IMR-90 (cell line): ENCODE results near the gene VPS39. TPM values are rescaled to one million over a fixed set of nuclear protein-coding genes. Genes with fewer than 3 reads are reported as not detected.

Experiments
- ATAC-seq: fragments of 200-7000 bp; cut with Tn5 transposase; 2 replicates; pipeline ENCODE4 v1.9.1; 2020; ENCODE audit warnings: low read depth, mild to moderate bottlenecking, moderate library complexity
- BruUV-seq: library from RNA; stranded (reverse); fragments of 400-500 nt; replicated peaks from 2 replicates; lab custom pipeline; 2021; lab: Mats Ljungman, UMichigan
- CTCF ChIA-PET: fragments of 300-600 bp; formaldehyde crosslinking; extraction: SDS; loops from one replicate; lab custom pipeline; 2021; ENCODE audit warnings: antibody characterized with exemption; lab: Yijun Ruan, JAX
- POLR2A ChIA-PET: fragments of 300-600 bp; sonication (Branson Sonifier 250); formaldehyde crosslinking; loops from one replicate; lab custom pipeline; 2022; ENCODE audit warnings: antibody characterized with exemption; ENCODE audit not compliant: unreplicated experiment; lab: Charles Lee
- DNase-seq: peaks from one replicate; pipeline ENCODE4 v3.0.0; 2013
- H2AFZ ChIP-seq: replicated peaks from 2 replicates; pipeline ENCODE3; 2013; ENCODE audit warnings: low read length, mild to moderate bottlenecking; ENCODE audit not compliant: poor library complexity
- H2AK5ac ChIP-seq: 2 replicates; pipeline ENCODE4 v1.6.1; 2013; ENCODE audit warnings: low read depth, low read length, inconsistent platforms
- H2AK9ac ChIP-seq: replicated peaks from 2 replicates; pipeline ENCODE3; 2013; ENCODE audit warnings: mild to moderate bottlenecking, low read depth, low read length, moderate library complexity; ENCODE audit not compliant: poor library complexity
- H2BK120ac ChIP-seq: 2 replicates; pipeline ENCODE4 v1.6.1; 2013; ENCODE audit warnings: low read depth, low read length, inconsistent platforms
- H2BK15ac ChIP-seq: 3 replicates; pipeline ENCODE4 v1.6.1; 2013; ENCODE audit warnings: low read depth, low read length, inconsistent platforms
- H2BK20ac ChIP-seq: 2 replicates; pipeline ENCODE4 v1.6.1; 2013; ENCODE audit warnings: low read depth, mild to moderate bottlenecking, inconsistent platforms, low read length, moderate library complexity
- H2BK5ac ChIP-seq: 2 replicates; pipeline ENCODE4 v1.6.1; 2013; ENCODE audit warnings: mild to moderate bottlenecking, low read depth, low read length, inconsistent platforms; ENCODE audit not compliant: poor library complexity, severe bottlenecking
- H3K14ac ChIP-seq: replicated peaks from 2 replicates; pipeline ENCODE4 v1.6.1; 2013; ENCODE audit warnings: low read depth, low read length, inconsistent platforms
- H3K18ac ChIP-seq: 2 replicates; pipeline ENCODE4 v1.6.1; 2013; ENCODE audit warnings: low read depth, low read length, control low read depth
- H3K23ac ChIP-seq: 2 replicates; pipeline ENCODE4 v1.6.1; 2013; ENCODE audit warnings: low read depth, low read length, inconsistent platforms
- H3K27ac ChIP-seq: 2 replicates; pipeline ENCODE4 v1.5.1; 2013; ENCODE audit warnings: mild to moderate bottlenecking, control low read depth, low read length; ENCODE audit not compliant: insufficient read depth
- H3K27me3 ChIP-seq: 2 replicates; pipeline ENCODE4 v1.6.1; 2013; ENCODE audit warnings: low read length; ENCODE audit not compliant: control insufficient read depth, insufficient read depth
- H3K36me3 ChIP-seq: 2 replicates; pipeline ENCODE4 v1.6.1; 2013; ENCODE audit warnings: low read length, mixed read lengths; ENCODE audit not compliant: control insufficient read depth, insufficient read depth
- H3K4ac ChIP-seq: 2 replicates; pipeline ENCODE4 v1.6.1; 2013; ENCODE audit warnings: low read depth, low read length, inconsistent platforms
- H3K4me1 ChIP-seq: 2 replicates; pipeline ENCODE4 v1.6.1; 2013; ENCODE audit warnings: low read length, mixed read lengths; ENCODE audit not compliant: control insufficient read depth, insufficient read depth
- H3K4me2 ChIP-seq: 2 replicates; pipeline ENCODE4 v1.6.1; 2013; ENCODE audit warnings: low read depth, mild to moderate bottlenecking, control low read depth, low read length, moderate library complexity
- H3K4me3 ChIP-seq: 2 replicates; pipeline ENCODE4 v1.5.1; 2013; ENCODE audit warnings: low read depth, mild to moderate bottlenecking, control low read depth, low read length, moderate library complexity; ENCODE audit not compliant: insufficient read depth
- H3K56ac ChIP-seq: 2 replicates; pipeline ENCODE4 v1.6.1; 2013; ENCODE audit warnings: low read length, inconsistent platforms; ENCODE audit not compliant: insufficient read depth; ENCODE audit errors: extremely low read depth
- H3K79me1 ChIP-seq, 2 experiments: 2 replicates each; pipeline ENCODE4 v1.6.1; 2013; ENCODE audit warnings: low read length in 2 of 2, inconsistent platforms in 1 of 2, low read depth in 1 of 2
- H3K9ac ChIP-seq: 2 replicates; pipeline ENCODE4 v1.6.1; 2013; ENCODE audit warnings: low read depth, low read length, control low read depth
- H3K9me1 ChIP-seq: 2 replicates; pipeline ENCODE4 v1.6.1; 2013; ENCODE audit warnings: low read length, inconsistent platforms; ENCODE audit not compliant: insufficient read depth
- H3K9me3 ChIP-seq: 2 replicates; pipeline ENCODE4 v1.6.1; 2013; ENCODE audit warnings: low read length; ENCODE audit not compliant: control insufficient read depth, insufficient read depth
- H4K20me1 ChIP-seq: 2 replicates; pipeline ENCODE4 v1.6.1; 2013; ENCODE audit warnings: low read length, inconsistent platforms; ENCODE audit not compliant: insufficient read depth
- H4K5ac ChIP-seq: 2 replicates; pipeline ENCODE4 v1.6.1; 2013; ENCODE audit warnings: mild to moderate bottlenecking, low read depth, low read length, control low read depth
- H4K8ac ChIP-seq, 2 experiments: 2 replicates each; pipeline ENCODE4 v1.6.1; 2013; ENCODE audit warnings: low read depth in 2 of 2, low read length in 2 of 2, control low read depth in 1 of 2, inconsistent platforms in 1 of 2
- H4K91ac ChIP-seq: 2 replicates; pipeline ENCODE4 v1.6.1; 2013; ENCODE audit warnings: low read depth, low read length, inconsistent platforms; ENCODE audit not compliant: insufficient read depth
- BHLHE40 ChIP-seq: fragments of 150-350 bp; IDR thresholded peaks from 2 replicates; pipeline ENCODE4 v1.6.1; 2016; ENCODE audit warnings: mild to moderate bottlenecking, low read depth, low read length
- CHD1 ChIP-seq: IDR thresholded peaks from 2 replicates; pipeline ENCODE4 v1.6.1; 2012; ENCODE audit warnings: low read depth, low read length, improper control_type of control experiment
- FOS ChIP-seq: fragments of 150-350 bp; IDR thresholded peaks from 2 replicates; pipeline ENCODE4 v1.6.1; 2016; ENCODE audit warnings: low read depth, low read length
- MAFK ChIP-seq: IDR thresholded peaks from 2 replicates; pipeline ENCODE4 v1.6.1; 2012; ENCODE audit warnings: low read depth, low read length, improper control_type of control experiment
- MAZ ChIP-seq: IDR thresholded peaks from 2 replicates; pipeline ENCODE4 v1.6.1; 2012; ENCODE audit warnings: low read depth, mild to moderate bottlenecking, low read length, improper control_type of control experiment, moderate library complexity, borderline replicate concordance
- NFE2L2 ChIP-seq: fragments of 150-350 bp; IDR thresholded peaks from 2 replicates; pipeline ENCODE4 v1.6.1; 2016; ENCODE audit warnings: low read depth, mild to moderate bottlenecking, low read length
- RAD21 ChIP-seq: IDR thresholded peaks from 2 replicates; pipeline ENCODE4 v1.6.1; 2012; ENCODE audit warnings: low read length, improper control_type of control experiment
- RCOR1 ChIP-seq: IDR thresholded peaks from 2 replicates; pipeline ENCODE4 v1.6.1; 2012; ENCODE audit warnings: mild to moderate bottlenecking, low read length, improper control_type of control experiment; ENCODE audit not compliant: insufficient replicate concordance
- RFX5 ChIP-seq: IDR thresholded peaks from 2 replicates; pipeline ENCODE4 v1.8.0; 2012; ENCODE audit warnings: low read depth, mild to moderate bottlenecking, low read length, moderate library complexity
- WGBS, 2 experiments: methylation state at CpG; one replicate each; pipeline versions ENCODE4 v1.1.5 to v1.1.7; 2013; ENCODE audit warnings: missing lambda C conversion rate in 2 of 2; ENCODE audit not compliant: insufficient read length in 1 of 2; ENCODE audit errors: extremely low coverage in 2 of 2; 5-methylcytosine and 5-hydroxymethylcytosine counted together
- dilution Hi-C: fragments of 300-500 bp; cut with HindIII; formaldehyde crosslinking; loops from one replicate; pipeline ENCODE4 v1.14.3; 2018; ENCODE audit warnings: low sequenced_read_pairs; ENCODE audit not compliant: unreplicated experiment
- in situ Hi-C: fragments of 300-500 bp; cut with MboI; formaldehyde crosslinking; loops from 3 replicates; pipeline ENCODE4 v1.14.3; 2019; ENCODE audit warnings: low sequenced_read_pairs, inconsistent platforms, mixed read lengths
- intact Hi-C: fragments of 100-400 bp; cut with micrococcal nuclease; formaldehyde crosslinking; loops from 2 replicates; pipeline ENCODE4 v1.10.0; 2022
- polyA plus RNA-seq, 3 experiments: library from polyadenylated mRNA; depleted of rRNA; stranded (reverse); fragments of >200 nt; gene quantifications; 2 replicates each; pipeline ENCODE4 v1.2.3, GENCODE V29; 2012; ENCODE audit warnings: low replicate concordance in 1 of 3
- total RNA-seq: library from RNA; depleted of rRNA; stranded (reverse); fragments of >200 nt; gene quantifications from 2 replicates; pipeline ENCODE4 v1.2.3, GENCODE V29; 2012
- TF ChIP-seq, protein P1 (sequence below): fragments of 150-350 bp; IDR thresholded peaks from 2 replicates; pipeline ENCODE4 v1.6.1; 2017; ENCODE audit warnings: mild to moderate bottlenecking, antibody characterized with exemption, low read length, low read depth
- TF ChIP-seq, protein P2 (sequence below): fragments of 150-350 bp; IDR thresholded peaks from 2 replicates; pipeline ENCODE4 v1.6.1; 2016; ENCODE audit warnings: low read depth, mild to moderate bottlenecking, low read length, moderate library complexity, borderline replicate concordance
- TF ChIP-seq, protein P3 (sequence below): conservative IDR thresholded peaks from 2 replicates; pipeline ENCODE4 v1.5.1; 2012; ENCODE audit warnings: mild to moderate bottlenecking, low read depth, low read length, improper control_type of control experiment

Gene VPS39
- total and polyA plus RNA-seq, 2 of the 4 experiments (the other 2 are of a cell fraction): 49.7 to 52.2 TPM

DNA sequence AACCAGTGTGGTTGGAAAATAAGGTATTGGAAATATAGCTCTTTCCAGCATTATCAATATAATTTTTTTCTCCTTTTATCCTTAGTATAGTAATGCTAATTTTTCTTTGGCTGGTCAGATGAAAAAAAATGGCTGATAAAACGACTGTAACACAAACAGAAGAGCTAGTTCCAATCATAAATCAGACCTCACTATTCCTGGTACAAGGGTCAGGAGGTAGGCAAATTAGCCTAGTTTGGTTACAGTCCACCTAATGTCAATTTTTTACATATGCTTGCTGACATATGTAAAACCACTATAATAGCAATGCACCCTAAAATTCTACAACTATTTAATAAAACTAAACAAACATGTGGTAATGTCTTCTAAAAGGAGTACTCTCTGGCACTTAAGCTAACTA is 19.9 kb upstream of the VPS39 start:
- Histone ChIP-seq H2BK5ac (no peak overlapping the region), H2BK20ac (no peak overlapping the region), H3K4me2 (no peak overlapping the region), H3K79me1 (peaks cover 13% of the 10 kb centered on the region in 2 experiments), H3K27ac (no peak overlapping the region), H3K9me1 (no peaks in the 10 kb centered on the region), H3K14ac (no peak overlapping the region), H3K4ac (no peak overlapping the region), H4K8ac (no peak overlapping the region), H2BK120ac (no peak overlapping the region), H4K91ac (no peak overlapping the region), H4K5ac (no peak overlapping the region), H4K20me1 (no peaks in the 10 kb centered on the region), H2AK5ac (no peak overlapping the region), H3K27me3 (no peaks in the 10 kb centered on the region), H3K9ac (no peak overlapping the region), H2BK15ac (no peak overlapping the region), H3K36me3 (peaks cover 39% of the 10 kb centered on the region), H3K18ac (no peak overlapping the region), H3K56ac (no peak overlapping the region), H3K9me3 (no peaks in the 10 kb centered on the region), H3K23ac (no peak overlapping the region), H2AK9ac (no peak overlapping the region), H2AFZ (no peak overlapping the region), H3K4me1 (no peaks in the 10 kb centered on the region), H3K4me3 (no peak overlapping the region)
- in situ Hi-C loops: no loop called here
- intact Hi-C loops: loop anchor here (5.0 kb wide), 1 partner anchor 41 kb away; no protein-coding TSS in a partner anchor
- dilution Hi-C loops: no loop called here
- BruUV-seq: no TSS peak
- TF ChIP-seq, protein P1, sequence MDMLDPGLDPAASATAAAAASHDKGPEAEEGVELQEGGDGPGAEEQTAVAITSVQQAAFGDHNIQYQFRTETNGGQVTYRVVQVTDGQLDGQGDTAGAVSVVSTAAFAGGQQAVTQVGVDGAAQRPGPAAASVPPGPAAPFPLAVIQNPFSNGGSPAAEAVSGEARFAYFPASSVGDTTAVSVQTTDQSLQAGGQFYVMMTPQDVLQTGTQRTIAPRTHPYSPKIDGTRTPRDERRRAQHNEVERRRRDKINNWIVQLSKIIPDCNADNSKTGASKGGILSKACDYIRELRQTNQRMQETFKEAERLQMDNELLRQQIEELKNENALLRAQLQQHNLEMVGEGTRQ: no peak
- TF ChIP-seq NFE2L2 (no peak), MAFK (no peak), RFX5 (no peak), MAZ (no peak), FOS (no peak), BHLHE40 (no peak), RCOR1 (no peak), RAD21 (no peak), CHD1 (no peak)
- TF ChIP-seq, protein P2, sequence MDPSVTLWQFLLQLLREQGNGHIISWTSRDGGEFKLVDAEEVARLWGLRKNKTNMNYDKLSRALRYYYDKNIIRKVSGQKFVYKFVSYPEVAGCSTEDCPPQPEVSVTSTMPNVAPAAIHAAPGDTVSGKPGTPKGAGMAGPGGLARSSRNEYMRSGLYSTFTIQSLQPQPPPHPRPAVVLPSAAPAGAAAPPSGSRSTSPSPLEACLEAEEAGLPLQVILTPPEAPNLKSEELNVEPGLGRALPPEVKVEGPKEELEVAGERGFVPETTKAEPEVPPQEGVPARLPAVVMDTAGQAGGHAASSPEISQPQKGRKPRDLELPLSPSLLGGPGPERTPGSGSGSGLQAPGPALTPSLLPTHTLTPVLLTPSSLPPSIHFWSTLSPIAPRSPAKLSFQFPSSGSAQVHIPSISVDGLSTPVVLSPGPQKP: no peak
- TF ChIP-seq, protein P3, sequence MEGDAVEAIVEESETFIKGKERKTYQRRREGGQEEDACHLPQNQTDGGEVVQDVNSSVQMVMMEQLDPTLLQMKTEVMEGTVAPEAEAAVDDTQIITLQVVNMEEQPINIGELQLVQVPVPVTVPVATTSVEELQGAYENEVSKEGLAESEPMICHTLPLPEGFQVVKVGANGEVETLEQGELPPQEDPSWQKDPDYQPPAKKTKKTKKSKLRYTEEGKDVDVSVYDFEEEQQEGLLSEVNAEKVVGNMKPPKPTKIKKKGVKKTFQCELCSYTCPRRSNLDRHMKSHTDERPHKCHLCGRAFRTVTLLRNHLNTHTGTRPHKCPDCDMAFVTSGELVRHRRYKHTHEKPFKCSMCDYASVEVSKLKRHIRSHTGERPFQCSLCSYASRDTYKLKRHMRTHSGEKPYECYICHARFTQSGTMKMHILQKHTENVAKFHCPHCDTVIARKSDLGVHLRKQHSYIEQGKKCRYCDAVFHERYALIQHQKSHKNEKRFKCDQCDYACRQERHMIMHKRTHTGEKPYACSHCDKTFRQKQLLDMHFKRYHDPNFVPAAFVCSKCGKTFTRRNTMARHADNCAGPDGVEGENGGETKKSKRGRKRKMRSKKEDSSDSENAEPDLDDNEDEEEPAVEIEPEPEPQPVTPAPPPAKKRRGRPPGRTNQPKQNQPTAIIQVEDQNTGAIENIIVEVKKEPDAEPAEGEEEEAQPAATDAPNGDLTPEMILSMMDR: no peak
- ATAC-seq (no peak), DNase-seq (no peak)
- ChIA-PET POLR2A (no interaction called here), CTCF (interaction anchor here (0.6 kb wide), 1 partner anchor 227 kb away, joined by 4 read pairs; no protein-coding TSS in a partner anchor)
- WGBS, 2 experiments: no CpG with 5 or more reads among the region's 1 CpG
